GM12878 (cell line): ENCODE results near the gene ZMYND10. TPM values are rescaled to one million over a fixed set of nuclear protein-coding genes. Genes with fewer than 3 reads are reported as not detected.
A peak's percentile ranks its signal among the peaks of the same experiment; 100 is the strongest.

ENCODE experiments used
- ATAC-seq: fragments of 200-7000 bp; cut with Tn5 transposase; 3 replicates; pipeline ENCODE4 v1.9.1; 2020; ENCODE audit warnings: mild to moderate bottlenecking, moderate library complexity
- BruUV-seq: library from RNA; stranded (reverse); fragments of 400-500 nt; replicated peaks from 2 replicates; lab custom pipeline; 2021; lab: Mats Ljungman, UMichigan
- CTCF ChIA-PET: fragments of 300-600 bp; sonication (Branson Sonifier 250); formaldehyde crosslinking; extraction: SDS; loops from one replicate; lab custom pipeline; 2021; ENCODE audit warnings: inconsistent platforms; lab: Yijun Ruan, JAX
- POLR2A ChIA-PET: fragments of 350-600 bp; formaldehyde crosslinking; extraction: SDS; loops from one replicate; lab custom pipeline; 2021; ENCODE audit warnings: inconsistent platforms; lab: Charles Lee
- RAD21 ChIA-PET: fragments of 300-600 bp; sonication (Branson Sonifier 250); formaldehyde crosslinking; loops from one replicate; lab custom pipeline; 2023; ENCODE audit warnings: antibody characterized with exemption; ENCODE audit not compliant: unreplicated experiment; lab: Charles Lee
- SMC1A ChIA-PET: fragments of 300-600 bp; sonication (Branson Sonifier 250); formaldehyde crosslinking; loops from one replicate; lab custom pipeline; 2023; ENCODE audit not compliant: unreplicated experiment, uncharacterized antibody; lab: Charles Lee
- DNase-seq: peaks from one replicate; pipeline ENCODE4 v3.0.0-alpha.2; 2011; ENCODE audit warnings: low read depth, low spot score
- FAIRE-seq: peaks from 3 replicates; lab custom pipeline; 2011; peaks lifted over from hg19 to GRCh38; lab: Jason Lieb, UNC
- H2AFZ ChIP-seq: 2 replicates; pipeline ENCODE4 v1.6.0; 2011; ENCODE audit warnings: low read depth, low read length, control low read depth; ENCODE audit not compliant: control insufficient read depth
- H3K27ac ChIP-seq: 2 replicates; pipeline ENCODE4 v1.5.1; 2011; ENCODE audit warnings: control low read depth; ENCODE audit not compliant: control insufficient read depth, insufficient read depth
- H3K27me3 ChIP-seq, 2 experiments: replicated peaks in 1 of 2; 2 replicates each; pipeline versions ENCODE4 v1.6.0 to v1.6.1; 2011; ENCODE audit warnings: low read length in 1 of 2; ENCODE audit not compliant: control insufficient read depth in 2 of 2, insufficient read depth in 2 of 2
- H3K36me3 ChIP-seq, 2 experiments: 2 replicates each; pipeline ENCODE4 v1.5.1; 2011; ENCODE audit warnings: low read length in 1 of 2; ENCODE audit not compliant: control insufficient read depth in 2 of 2, insufficient read depth in 2 of 2
- H3K4me1 ChIP-seq: 2 replicates; pipeline ENCODE4 v1.6.1; 2011; ENCODE audit warnings: mild to moderate bottlenecking, low read length, moderate library complexity, mixed read lengths; ENCODE audit not compliant: control insufficient read depth, insufficient read depth
- H3K4me2 ChIP-seq: 2 replicates; pipeline ENCODE4 v1.6.0; 2011; ENCODE audit warnings: control low read depth; ENCODE audit not compliant: control insufficient read depth, insufficient read depth
- H3K4me3 ChIP-seq: fragments of 200-600 bp; sonication (generic); 2 replicates; pipeline ENCODE4 v1.5.1; 2016
- H3K79me2 ChIP-seq: 2 replicates; pipeline ENCODE4 v1.6.0; 2011; ENCODE audit warnings: low read length; ENCODE audit not compliant: control insufficient read depth, insufficient read depth
- H3K9ac ChIP-seq: 2 replicates; pipeline ENCODE4 v1.8.0; 2011; ENCODE audit warnings: low read length, control low read depth, mixed read lengths; ENCODE audit not compliant: control insufficient read depth, insufficient read depth
- H3K9me3 ChIP-seq: replicated peaks from 3 replicates; pipeline ENCODE4 v1.5.1; 2011; ENCODE audit warnings: mild to moderate bottlenecking, low read length; ENCODE audit not compliant: control insufficient read depth, insufficient read depth
- H4K20me1 ChIP-seq: 2 replicates; pipeline ENCODE4 v1.6.0; 2011; ENCODE audit not compliant: control insufficient read depth, insufficient read depth
- ATF2 ChIP-seq: IDR thresholded peaks from 2 replicates; pipeline ENCODE4 v1.6.1; 2012; ENCODE audit warnings: low read length, inconsistent platforms
- BACH1 ChIP-seq: fragments of 450-650 bp; IDR thresholded peaks from 2 replicates; pipeline ENCODE4 v1.6.1; 2017; ENCODE audit warnings: mild to moderate bottlenecking, borderline replicate concordance
- BCL3 ChIP-seq: IDR thresholded peaks from 2 replicates; pipeline ENCODE4 v1.6.1; 2011; ENCODE audit warnings: borderline replicate concordance, low read depth, mild to moderate bottlenecking, moderate library complexity, low read length; ENCODE audit not compliant: insufficient read depth, poor library complexity, severe bottlenecking
- EED ChIP-seq: sonication (generic); IDR thresholded peaks from 2 replicates; pipeline ENCODE4 v1.6.1; 2016; ENCODE audit warnings: antibody characterized with exemption, low read depth
- EGR1 ChIP-seq, 2 experiments: IDR thresholded peaks; 1 replicate in 1 of 2; 2 replicates in 1 of 2; pipeline ENCODE4 v1.6.1; 2011 to 2012; ENCODE audit warnings: low read depth in 2 of 2, low read length in 2 of 2, borderline replicate concordance in 1 of 2, mild to moderate bottlenecking in 1 of 2, moderate library complexity in 1 of 2
- IKZF1 ChIP-seq: fragments of 450-650 bp; conservative IDR thresholded peaks from 2 replicates; pipeline ENCODE4 v1.6.1; 2017; ENCODE audit warnings: antibody characterized with exemption, mild to moderate bottlenecking
- RAD51 ChIP-seq: fragments of 450-650 bp; IDR thresholded peaks from 2 replicates; pipeline ENCODE4 v1.6.1; 2016; ENCODE audit warnings: moderate library complexity, mild to moderate bottlenecking, inconsistent platforms
- SKIL ChIP-seq: fragments of 450-650 bp; IDR thresholded peaks from 2 replicates; pipeline ENCODE4 v1.6.1; 2017; ENCODE audit warnings: mild to moderate bottlenecking, low read depth, inconsistent platforms; ENCODE audit not compliant: poor library complexity, severe bottlenecking
- SMARCA5 ChIP-seq: fragments of 450-650 bp; IDR thresholded peaks from 2 replicates; pipeline ENCODE4 v1.6.1; 2017; ENCODE audit warnings: mild to moderate bottlenecking
- SREBF2 ChIP-seq: IDR thresholded peaks from 2 replicates; pipeline ENCODE4 v1.6.1; 2012; ENCODE audit warnings: mild to moderate bottlenecking, low read length
- STAT1 ChIP-seq: fragments of 450-650 bp; conservative IDR thresholded peaks from 2 replicates; pipeline ENCODE4 v1.6.1; 2014; ENCODE audit warnings: antibody characterized with exemption, mild to moderate bottlenecking
- ZNF207 ChIP-seq: fragments of 450-650 bp; IDR thresholded peaks from 2 replicates; pipeline ENCODE4 v1.6.1; 2014; ENCODE audit warnings: antibody characterized with exemption, mild to moderate bottlenecking, borderline replicate concordance
- ZNF384 ChIP-seq: IDR thresholded peaks from 2 replicates; pipeline ENCODE4 v1.6.1; 2012; ENCODE audit warnings: low read depth, mild to moderate bottlenecking, low read length, improper control_type of control experiment, borderline replicate concordance
- WGBS: methylation state at CpG from one replicate; pipeline ENCODE4 v1.1.6; 2016; ENCODE audit warnings: low lambda C conversion rate; ENCODE audit not compliant: insufficient replicate concordance, insufficient coverage; ENCODE audit errors: missing lambda C conversion rate; 5-methylcytosine and 5-hydroxymethylcytosine counted together
- in situ Hi-C: fragments of 300-500 bp; cut with MboI; formaldehyde crosslinking; loops from 9 replicates; pipeline ENCODE4 v1.14.3; 2018; ENCODE audit warnings: mixed read lengths
- intact Hi-C: fragments of 100-400 bp; cut with micrococcal nuclease; formaldehyde crosslinking; loops from one replicate; pipeline ENCODE4 v1.14.2; 2022; ENCODE audit not compliant: unreplicated experiment
- polyA plus RNA-seq, 11 experiments: library from polyadenylated mRNA; depleted of rRNA in 4 of 11; unstranded in 6 of 11; stranded (reverse) in 5 of 11; fragments of >200 nt; fragmentation: Nextera tagmentation in 4 of 11; fragmentation: Illumina TruSeq in 1 of 11; extraction: Ambion mirVana in 4 of 11; extraction: Trizol in 1 of 11; gene quantifications; 1 replicate in 1 of 11; 2 replicates in 10 of 11; pipeline versions ENCODE4 v1.2.1 to v1.2.3, GENCODE V29; 2011 to 2016; ENCODE audit warnings: inconsistent platforms in 2 of 11, missing spikeins in 2 of 11, low read depth in 1 of 11
- total RNA-seq, 4 experiments: library from RNA; depleted of rRNA in 3 of 4; stranded (reverse); fragments of >200 nt in 3 of 4; fragmentation: Illumina TruSeq in 1 of 4; extraction: Trizol in 1 of 4; gene quantifications; 2 replicates each; pipeline versions ENCODE4 v1.2.1 to v1.2.3, GENCODE V29; 2013 to 2021

ZMYND10 gene
- total and polyA plus RNA-seq, 10 of the 15 experiments (the other 5 are each of a cell fraction or from before 2014, with no cell fraction given) = 0.11 to 1.0 (median 0.37) TPM

GRCh38 chr3:50321336-50322114 lies 24.0 kb downstream of the ZMYND10 start:
- no peaks in the 10 kb centered on the region for H3K27me3 ChIP-seq
- H3K36me3 ChIP-seq = peaks cover 2 to 4% of the 10 kb centered on the region in 2 experiments; a peak in 2 of 4 replicates
- peak overlapping the region; percentile 70 for H3K4me3 ChIP-seq
- intact Hi-C loops = loop anchor here (1.0 kb wide), 1 partner anchor 22 kb away; the partner anchor contains the start of genes HYAL3 and NAA80
- ChIA-PET POLR2A (interaction anchor here (0.5 to 2.0 kb wide), 4 partner anchors 15 to 1732 kb away, joined by 3 to 12 read pairs (median 6); partner anchors contain the start of genes HYAL3 and NAA80), CTCF (interaction anchor here (0.5 to 5.1 kb wide), 7 partner anchors 15 to 95 kb away, joined by 3 to 72 read pairs (median 3); partner anchors contain the start of genes HYAL3, NAA80 and RASSF1), SMC1A (interaction anchor here (1.2 kb wide), 1 partner anchor 16 kb away, joined by 3 read pairs; no protein-coding TSS in a partner anchor), RAD21 (interaction anchor here (0.6 to 1.6 kb wide), 7 partner anchors 15 to 215 kb away, joined by 3 to 6 read pairs (median 3); partner anchors contain the start of genes HYAL3, IFRD2 and NAA80)
- ATAC-seq (peak; percentile 91), FAIRE-seq (peak; percentile 87), DNase-seq (peak; percentile 42)
- H3K27ac ChIP-seq = peak overlapping the region; percentile 88
- H3K4me1 ChIP-seq = peaks cover 22% of the 10 kb centered on the region
- WGBS = 4% methylated on average over 53 of the region's 59 CpGs
- in situ Hi-C loops = no loop called here
- peak overlapping the region; percentile 83 for H3K9ac ChIP-seq
- H2AFZ ChIP-seq = peak overlapping the region; percentile 92
- peaks cover 5% of the 10 kb centered on the region for H3K79me2 ChIP-seq
- BruUV-seq = no TSS peak
- H3K4me2 ChIP-seq = peak overlapping the region; percentile 64
- H4K20me1 ChIP-seq = no peaks in the 10 kb centered on the region
- no peaks in the 10 kb centered on the region for H3K9me3 ChIP-seq
- TF ChIP-seq STAT1 (peak; percentile 98), ATF2 (no peak), ZNF207 (peak; percentile 99), SKIL (peak; percentile 98), ZNF384 (no peak), EGR1 (IDR thresholded peaks at IDR 0.05; ENCODE audit: borderline replicate concordance in 1 of 2, low read depth in 2 of 2, low read length in 2 of 2) (peak in 1 of 2 experiments; percentile 93; a peak in 2 of 3 replicates), BCL3 (no peak), IKZF1 (peak; percentile 89), SREBF2 (no peak), BACH1 (peak; percentile 61; the same call in 1 of the 2 replicates), EED (no peak), SMARCA5 (peak; percentile 71; the same call in 1 of the 2 replicates), RAD51 (no peak)
